22Rv1 (cell line): ENCODE data around the gene CCDC92.
A peak's percentile ranks its signal among the peaks of the same experiment; 100 is the strongest.

Experiments used
- H3K27ac ChIP-seq: fragments of 450-650 bp; 2 replicates; pipeline ENCODE4 v1.5.1; 2017
- CTCF ChIP-seq: fragments of 450-650 bp; IDR thresholded peaks from 2 replicates; pipeline ENCODE4 v1.5.1; 2017; ENCODE audit warnings: mild to moderate bottlenecking
- ZFX ChIP-seq: fragments of 450-650 bp; IDR thresholded peaks from 2 replicates; pipeline ENCODE4 v1.6.1; 2017; ENCODE audit warnings: antibody characterized with exemption, borderline replicate concordance

The CCDC92 gene

GRCh38 chr12:123995023-123995748 lies 22.6 kb upstream of the CCDC92 start:
- no peak for TF ChIP-seq CTCF
- no peak for TF ChIP-seq ZFX
- H3K27ac ChIP-seq, result no peak overlapping the region

DNA sequence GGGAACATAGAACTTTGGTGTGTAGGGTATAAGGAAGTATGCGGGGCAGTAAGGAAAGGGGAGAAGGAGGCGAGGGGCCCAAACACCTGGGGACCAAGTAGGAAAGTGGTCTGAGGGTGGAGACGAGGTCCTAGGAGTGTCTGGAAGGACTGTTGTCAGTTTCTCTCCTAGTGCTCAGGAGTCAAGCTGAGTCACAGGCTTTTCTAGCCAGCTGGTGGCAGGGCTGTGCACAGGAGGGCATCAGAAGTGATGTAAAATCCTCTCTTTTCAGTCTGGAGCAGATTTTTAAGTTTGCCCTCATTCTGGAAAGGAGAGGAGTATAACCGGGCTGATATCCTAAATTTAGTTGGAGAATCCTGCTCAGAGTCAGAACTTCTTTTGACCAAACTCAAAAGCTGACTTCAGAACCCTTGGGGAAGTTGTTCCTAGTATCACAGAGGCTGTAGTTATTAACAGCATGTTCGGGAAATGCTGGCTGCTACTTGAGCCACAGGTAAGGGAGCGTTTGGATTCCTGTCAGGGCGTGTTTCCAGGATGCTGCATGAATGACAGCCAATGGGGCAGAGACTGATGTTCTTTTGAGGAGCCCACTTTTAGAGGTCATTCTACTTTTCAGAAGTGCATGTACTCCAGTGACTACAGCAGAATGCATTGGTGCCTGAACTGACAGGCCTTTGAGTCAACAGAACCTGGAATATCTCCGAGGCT lies 19.6 kb upstream of the CCDC92 start:
- no peak for TF ChIP-seq ZFX
- no peak for TF ChIP-seq CTCF
- H3K27ac ChIP-seq, result 0 out of 2 replicates have a peak overlapping the region, but pooled peaks have one; percentile 1

DNA sequence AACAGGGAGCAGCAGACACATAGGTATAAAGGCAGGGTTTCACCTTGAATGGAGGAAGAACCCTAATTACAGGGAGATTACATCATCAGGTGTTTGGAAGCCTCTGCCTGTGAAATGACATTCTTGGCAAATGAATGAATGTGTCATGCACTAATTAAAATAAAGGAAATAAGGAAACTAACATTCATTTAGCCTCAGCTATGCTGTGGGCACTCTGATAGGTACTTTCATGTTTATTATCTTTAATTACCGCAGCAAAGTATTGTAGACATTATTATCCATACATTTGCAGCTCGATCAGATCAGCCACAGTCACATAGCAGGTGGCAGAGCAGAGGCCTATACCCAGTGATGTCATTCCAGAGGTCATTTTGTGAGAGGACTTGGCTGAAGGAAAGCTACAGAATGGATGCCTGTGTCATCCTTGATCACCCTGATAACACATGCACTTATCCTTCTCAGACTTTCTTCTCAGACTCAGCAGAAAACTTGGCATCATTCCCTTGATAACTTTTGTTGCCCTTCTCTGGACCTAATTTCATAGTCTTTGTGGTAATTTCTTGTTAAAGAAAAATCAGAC lies 18.8 kb upstream of the CCDC92 start:
- TF ChIP-seq CTCF (no peak), ZFX (no peak)
- H3K27ac ChIP-seq, result 0 out of 2 replicates have a peak overlapping the region, but pooled peaks have one; percentile 1

GRCh38 chr12:123990511-123990910 lies 17.9 kb upstream of the CCDC92 start:
- TF ChIP-seq CTCF, result no peak
- no peak for TF ChIP-seq ZFX
- H3K27ac ChIP-seq, result 0 out of 2 replicates have a peak overlapping the region, but pooled peaks have one; percentile 0

GRCh38 chr12:123989753-123990152 lies 17.1 kb upstream of the CCDC92 start:
- TF ChIP-seq ZFX (no peak), CTCF (no peak)
- no peak overlapping the region for H3K27ac ChIP-seq

- H3K27ac ChIP-seq, result no peak overlapping the region
- no peak for TF ChIP-seq CTCF
- no peak for TF ChIP-seq ZFX
Measured at GRCh38 chr12:123989168-123989567, 16.5 kb upstream of the CCDC92 start.

- H3K27ac ChIP-seq, result no peak overlapping the region
- TF ChIP-seq CTCF (no peak), ZFX (no peak)
Measured at GRCh38 chr12:123987022-123987421, 14.4 kb upstream of the CCDC92 start.
